SW480 (cell line): ENCODE data around the gene PAK6.

Experiments used
- DNase-seq: peaks from one replicate; pipeline ENCODE4 v3.0.0-alpha.2; 2016; ENCODE audit warnings: low spot score

The PAK6 gene

DNA sequence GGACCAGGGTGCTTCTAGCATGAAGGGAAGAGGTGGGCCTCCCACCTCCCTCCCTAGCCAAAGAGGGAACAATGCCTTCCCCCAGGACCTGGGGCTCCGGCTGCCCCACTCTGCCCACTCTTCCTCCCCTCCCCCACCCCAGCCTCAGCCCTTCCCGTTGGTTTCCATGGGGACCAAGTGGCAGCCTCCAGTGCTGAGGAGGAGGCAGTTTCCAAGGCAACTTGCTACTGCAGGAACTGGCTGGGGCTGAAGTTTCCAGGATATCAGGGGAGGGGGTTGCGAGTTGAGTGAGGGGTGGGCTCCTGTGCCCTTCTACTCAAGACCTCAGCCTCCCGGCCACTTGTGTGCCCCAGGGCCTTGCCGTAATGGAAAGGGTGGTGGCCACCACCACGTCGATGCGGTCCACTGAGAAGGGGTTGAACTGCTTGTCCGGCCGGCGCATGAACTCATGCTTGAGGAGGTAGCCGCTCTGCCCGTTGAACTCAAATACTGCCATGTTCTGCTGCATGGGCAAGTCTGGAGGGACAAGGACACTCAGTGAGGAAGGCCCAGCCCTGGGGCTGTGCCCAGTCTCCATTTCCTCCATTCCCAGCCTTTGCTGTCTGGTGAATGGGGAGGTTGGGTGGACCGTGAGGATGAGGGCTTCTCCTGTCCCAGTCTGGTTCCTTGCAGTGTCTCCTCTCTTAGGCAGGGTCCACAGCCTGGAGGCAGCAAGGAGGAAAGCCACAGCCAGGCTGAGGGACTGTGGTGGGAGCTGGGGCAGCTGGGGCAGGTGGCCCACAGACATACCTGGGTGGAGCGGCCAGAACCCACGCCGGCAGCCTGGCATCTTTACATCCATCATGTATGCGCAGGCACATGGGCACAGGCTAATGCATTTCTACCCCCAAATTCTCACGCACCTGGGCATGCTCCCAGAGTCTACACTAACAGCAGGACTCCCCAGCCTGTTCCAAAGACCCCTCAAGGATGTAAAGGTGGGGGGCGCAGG lies 55.3 kb downstream of the PAK6 start:
- no peak for DNase-seq

DNA sequence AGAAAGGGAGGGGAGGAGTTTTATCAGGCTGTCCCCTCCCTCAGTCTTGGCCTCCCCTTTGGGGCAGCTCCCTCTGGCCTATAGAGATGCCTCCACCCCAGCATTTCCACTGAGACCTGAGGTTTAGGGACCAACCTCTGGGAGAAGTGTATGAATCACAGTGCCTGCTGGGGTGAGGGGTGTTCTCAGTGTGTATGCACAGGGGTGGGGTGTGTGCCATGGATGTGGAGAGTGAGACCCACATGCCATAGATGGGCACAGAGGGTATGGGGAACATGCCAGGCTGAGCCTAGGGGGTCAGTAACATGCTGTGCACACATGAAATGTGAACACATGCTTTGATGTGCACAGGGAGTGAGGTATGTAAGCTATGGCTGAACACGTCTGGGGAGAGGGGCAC lies 56.4 kb downstream of the PAK6 start:
- no peak for DNase-seq

DNA sequence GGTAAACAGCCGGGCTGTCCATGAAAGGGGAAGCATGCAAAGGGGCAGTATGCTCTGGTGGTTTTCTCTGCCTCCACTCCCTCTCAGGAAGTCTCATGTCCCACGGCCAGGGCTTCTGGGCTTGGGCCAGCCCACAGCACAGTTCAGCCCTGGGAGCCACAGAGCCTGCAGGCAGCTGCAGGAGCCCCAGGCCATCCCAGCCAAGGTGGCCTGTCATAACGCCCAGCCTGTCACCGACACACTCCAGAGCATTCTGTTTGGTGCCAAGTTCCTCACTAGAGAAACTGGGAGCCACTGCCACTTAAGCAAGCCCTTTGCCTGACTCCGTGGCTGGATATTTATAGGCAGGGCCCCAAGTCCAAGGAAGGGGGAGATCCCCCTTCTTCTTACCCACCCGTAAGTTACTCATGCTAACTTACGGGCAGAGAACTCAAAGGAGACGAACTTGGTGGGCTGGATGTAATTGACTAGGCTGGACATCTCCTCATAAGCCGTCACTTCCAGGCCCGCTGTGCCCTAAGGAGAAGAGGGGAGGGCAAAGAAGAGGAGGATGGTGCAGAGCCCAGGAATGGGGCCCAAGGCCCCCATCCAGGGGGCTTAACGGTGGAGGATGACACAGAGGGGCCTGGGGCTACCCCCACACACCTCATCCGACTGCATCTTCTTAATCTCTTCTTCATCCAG lies 57.2 kb downstream of the PAK6 start:
- no peak for DNase-seq

DNA sequence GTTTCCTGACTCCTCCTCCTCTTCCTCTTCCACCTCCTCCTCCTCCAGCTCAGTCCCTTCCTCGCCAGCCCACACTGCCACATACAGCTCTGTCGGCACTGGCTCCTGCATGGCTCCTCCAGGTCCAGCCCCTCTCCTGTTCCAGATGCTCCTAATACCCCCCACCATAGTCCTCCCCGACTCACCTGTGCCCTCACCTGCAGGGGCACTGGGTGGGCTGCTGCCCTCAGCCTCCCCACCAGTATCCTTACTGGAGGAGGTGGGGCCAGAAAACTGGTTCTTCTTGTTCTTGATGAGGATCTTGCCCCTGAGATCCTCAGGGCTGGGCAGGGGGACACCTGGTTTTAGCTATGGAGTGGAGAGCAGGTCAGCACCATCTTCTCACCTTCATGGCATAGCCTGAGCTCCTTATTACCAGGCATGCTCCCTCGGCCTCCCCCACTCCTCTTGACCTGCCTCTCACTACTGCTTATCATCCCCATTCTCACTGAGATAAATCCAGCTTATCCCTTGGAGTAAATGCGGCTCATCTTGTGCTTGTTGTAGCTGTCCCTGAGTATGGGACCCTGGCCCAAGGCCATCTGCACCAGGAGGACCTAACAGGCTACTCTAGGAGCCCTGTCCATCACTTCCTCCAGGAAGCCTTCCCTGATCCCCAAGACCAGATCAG lies 57.8 kb downstream of the PAK6 start:
- DNase-seq = no peak

DNA sequence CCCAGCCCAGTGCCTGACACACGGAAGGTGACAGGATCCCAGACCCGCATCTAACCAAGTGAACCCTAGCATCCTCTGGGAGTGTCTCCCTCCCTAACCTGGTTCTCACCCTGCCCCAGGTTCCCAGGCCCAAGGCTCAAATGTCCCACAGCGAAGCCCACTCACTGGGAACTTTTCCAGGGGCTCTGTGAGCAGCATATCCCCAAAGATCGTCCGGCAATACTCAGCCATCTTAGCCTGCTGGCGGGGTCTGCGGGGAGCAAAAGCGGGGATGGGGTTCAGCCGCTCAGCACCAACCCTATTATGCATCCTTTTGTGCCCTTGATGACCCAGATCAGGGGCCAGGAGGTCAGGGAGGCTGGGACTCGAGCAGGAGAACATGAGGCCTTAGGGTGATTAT lies 58.5 kb downstream of the PAK6 start:
- DNase-seq = no peak

DNA sequence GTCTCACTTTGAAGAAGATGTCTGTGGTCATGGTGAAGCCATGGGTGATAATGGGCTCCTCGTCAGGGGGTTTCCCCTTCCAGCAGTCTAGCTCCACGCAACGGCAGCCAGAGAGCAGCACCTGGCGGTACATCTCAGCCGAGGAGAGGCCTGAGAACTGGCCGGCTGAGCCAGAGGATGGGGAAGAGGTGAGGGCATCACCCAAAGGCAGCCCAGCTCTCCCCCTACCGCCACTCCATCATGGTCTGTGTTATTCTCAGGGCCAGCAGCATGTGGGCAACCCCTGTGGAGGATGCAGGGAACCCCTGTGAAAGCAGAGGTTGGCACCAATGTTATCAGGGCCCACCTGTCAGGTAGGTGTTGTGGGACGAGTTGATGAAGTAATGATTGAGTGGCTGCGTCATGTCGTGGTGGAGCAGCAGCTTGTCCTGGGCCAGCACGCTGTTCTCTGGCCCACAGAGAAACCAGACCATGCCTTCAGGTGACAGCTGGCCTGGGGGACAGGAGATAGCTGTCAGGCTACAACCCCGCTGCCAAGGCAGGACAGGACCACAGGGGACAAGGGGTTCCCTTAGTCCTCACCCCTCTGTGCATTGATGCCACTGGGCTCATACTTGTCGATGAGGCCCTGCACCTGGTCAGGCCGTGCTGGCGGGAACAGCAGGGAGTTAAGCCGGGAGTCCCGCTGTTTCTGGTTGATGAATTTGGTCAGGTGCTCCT lies 59.5 kb downstream of the PAK6 start:
- DNase-seq = no peak

DNA sequence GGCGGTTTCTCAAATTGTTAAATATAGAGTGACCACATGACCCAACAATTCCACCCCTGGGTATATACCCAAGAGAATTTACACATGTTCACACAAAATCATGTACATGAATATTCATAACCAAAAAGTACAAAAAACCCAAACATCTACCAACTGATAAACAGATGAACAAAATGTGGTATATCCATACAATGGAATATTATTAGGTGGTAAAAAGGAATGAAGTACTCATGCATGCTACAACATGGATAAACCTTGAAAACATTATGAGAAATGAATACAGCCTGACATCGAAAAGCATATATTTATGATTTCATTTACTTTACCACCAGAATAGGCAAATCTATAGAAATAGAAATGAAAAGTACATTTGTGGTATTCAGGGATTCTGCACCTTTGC lies 61.5 kb downstream of the PAK6 start:
- no peak for DNase-seq

DNA sequence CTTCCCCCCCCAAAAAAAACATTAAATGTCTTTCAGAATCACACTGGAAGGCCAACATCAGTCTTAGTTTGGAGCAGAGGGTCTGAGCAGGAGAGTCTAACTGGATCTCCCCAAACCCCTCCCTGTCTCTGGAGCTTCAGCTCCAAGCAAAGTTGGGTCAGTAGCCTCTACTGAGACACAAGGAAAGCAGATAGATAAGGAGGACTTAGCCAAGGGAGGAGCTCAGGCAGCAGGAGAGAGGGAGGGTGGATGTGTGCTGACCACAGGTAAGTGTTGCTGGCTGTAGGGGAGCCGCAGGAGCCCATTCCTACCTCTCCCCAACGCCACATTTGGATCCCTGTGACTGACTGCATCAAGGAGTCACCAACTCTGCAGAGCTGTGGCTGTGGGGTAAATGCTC lies 61.9 kb downstream of the PAK6 start:
- no peak for DNase-seq

DNA sequence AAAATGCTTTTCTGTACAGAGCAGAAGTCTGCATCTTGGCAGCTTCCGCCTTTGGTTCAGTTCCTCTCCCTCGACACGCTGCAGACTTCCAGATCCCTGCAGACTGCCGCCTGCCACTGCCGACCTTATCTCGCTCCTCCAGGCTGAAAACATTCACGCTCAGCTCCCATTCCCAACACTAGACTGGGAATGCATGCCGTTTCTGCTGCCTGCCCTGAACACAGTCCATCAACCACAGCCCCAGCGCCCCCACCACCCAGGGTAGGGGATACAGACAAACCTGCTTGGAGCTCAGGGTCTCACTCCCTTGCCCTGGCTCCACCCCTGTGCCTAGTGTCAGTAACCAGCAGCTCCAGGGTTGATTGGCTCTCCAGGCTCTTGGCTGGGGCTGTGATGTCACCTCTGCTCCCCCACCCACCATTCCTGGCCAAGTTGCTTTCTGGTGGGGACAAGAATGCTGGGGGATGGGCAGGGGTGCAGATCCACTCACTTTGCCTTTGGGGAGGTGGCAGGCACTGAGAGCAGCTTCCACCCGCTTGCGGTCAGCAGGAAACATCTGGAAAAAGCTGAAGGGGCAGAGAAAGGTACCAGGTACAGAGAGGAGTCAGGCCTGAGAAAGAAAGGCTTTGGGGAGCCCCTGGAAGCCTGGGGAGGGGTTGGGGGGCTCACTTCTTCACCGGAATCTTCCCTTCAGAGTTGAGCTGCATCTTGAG lies 62.8 kb downstream of the PAK6 start:
- no peak for DNase-seq

DNA sequence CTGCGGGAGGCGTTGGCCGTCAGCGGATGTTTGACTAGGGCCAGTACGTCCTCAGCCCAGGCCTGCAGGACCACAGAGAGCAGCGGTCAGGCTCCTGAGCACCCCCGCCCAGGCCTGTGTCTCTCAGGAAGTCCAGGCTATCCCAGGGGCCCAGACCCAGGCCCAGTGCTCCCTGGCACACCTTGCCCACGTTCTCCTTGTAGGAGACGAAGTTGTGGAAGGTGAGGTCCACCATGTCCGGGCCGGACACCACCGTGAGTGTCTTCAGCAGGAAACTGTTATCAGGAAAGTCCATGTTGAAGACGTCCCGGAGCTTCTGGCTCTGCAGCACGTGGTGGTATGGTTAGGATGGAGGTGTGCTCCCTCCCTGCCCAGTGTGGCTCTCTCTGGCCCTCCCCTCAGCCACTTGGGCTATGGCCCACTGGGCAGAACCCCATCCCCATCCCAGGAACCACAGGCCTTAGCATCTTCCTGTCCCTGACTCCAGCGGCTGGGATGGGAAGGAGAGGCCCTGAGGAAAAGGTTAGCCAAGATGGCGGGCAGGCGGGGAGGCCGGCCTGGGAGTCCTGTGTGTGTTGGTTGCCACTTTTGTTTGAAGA lies 63.5 kb downstream of the PAK6 start:
- no peak for DNase-seq

DNA sequence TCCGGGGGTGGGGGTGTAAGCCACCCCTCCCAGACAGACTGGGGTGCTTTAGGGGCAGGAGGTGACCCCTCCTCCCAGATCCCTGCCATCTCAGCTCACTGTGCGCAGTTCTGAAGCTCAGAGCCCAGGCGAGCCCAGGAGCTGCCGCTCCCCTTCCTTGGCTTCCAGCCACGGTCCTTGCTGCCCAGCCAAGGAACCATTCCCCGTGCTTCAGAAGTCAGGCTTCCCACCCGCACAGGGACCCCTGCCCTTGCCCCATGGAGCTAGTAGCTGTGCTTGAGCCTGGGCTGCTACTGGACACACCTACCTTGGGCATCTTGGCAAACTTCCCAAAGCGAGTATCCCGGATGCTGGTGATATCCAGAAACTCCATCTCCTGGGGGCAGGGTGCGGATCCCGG lies 64.1 kb downstream of the PAK6 start:
- no peak for DNase-seq

DNA sequence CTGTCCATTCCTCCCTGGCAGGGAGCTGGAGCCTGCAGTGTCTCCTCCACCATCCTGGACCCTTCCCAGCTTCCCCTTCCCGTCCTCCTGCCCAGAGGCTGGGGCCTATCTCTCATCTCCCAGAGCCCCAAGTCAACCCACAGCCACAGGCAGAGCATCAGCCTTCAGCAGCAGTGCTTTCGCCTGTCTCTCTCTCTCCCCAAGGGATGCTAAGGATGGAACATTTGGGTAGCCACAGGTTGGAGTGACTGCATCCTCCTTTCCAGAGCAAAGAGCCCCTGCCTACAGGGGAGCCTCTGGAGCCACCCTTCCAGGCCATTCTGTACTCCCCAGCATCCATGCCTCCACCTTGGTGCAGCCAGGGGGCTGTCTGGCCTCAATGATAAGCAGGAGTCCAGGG lies 64.7 kb downstream of the PAK6 start:
- DNase-seq = no peak

DNA sequence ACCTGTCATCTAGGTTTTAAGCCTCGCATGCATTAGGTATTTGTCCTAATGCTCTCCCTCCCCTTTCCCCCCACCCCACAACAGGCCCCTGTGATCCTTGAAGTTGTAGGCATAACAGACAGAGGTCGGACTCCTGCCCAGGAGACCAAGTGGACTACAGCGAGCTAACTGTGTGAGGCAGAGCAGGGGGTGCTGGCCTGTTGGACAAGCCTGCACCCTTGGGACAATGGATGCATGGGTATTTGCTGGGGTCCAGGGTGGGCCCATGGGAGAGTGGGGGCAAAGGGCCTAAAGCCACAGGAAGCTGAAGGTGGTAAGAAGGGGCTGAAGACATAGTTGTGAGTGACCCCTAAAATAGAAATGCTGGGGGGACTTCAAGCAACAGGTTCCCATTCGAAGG lies 66.4 kb downstream of the PAK6 start:
- no peak for DNase-seq

DNA sequence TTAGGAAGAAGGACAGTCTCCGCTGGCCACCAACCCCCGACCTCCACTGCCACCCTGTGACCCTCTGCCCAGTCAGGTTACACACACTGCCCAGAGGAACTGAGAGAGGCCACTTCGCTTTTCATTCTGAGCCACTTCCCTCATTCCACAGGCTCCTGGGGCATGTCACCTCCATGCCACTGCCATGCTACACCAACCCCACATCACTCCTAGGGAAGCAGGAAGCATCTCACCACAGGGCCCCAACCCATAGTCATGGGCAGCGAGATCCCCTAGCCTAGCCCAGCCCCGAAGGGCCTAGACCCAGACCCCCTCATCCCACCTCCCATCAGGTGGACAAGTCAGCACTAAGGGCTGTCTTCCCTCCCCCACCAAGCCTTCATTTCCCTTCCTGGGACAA lies 67.5 kb downstream of the PAK6 start:
- no peak for DNase-seq

DNA sequence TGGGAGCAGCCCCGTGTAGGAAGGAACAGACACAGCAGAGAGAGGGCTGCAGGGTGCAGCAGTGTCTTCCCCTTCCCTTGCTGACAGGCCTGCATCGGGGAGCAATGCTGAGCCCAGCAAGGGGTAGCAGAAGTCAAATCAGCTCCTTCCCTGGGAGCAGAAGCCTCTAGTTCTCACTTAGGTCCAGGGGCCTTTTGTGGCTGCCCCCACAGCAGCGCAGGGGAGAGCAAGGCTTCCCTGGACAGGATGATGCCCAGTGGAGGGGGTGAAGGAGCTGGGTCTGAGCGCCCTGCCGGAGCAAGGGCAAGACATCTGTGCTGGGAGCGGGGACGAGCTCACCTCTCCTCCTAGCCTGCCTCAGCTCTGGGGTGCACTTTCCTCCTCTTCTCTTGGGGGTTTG lies 68.0 kb downstream of the PAK6 start:
- DNase-seq = no peak

DNA sequence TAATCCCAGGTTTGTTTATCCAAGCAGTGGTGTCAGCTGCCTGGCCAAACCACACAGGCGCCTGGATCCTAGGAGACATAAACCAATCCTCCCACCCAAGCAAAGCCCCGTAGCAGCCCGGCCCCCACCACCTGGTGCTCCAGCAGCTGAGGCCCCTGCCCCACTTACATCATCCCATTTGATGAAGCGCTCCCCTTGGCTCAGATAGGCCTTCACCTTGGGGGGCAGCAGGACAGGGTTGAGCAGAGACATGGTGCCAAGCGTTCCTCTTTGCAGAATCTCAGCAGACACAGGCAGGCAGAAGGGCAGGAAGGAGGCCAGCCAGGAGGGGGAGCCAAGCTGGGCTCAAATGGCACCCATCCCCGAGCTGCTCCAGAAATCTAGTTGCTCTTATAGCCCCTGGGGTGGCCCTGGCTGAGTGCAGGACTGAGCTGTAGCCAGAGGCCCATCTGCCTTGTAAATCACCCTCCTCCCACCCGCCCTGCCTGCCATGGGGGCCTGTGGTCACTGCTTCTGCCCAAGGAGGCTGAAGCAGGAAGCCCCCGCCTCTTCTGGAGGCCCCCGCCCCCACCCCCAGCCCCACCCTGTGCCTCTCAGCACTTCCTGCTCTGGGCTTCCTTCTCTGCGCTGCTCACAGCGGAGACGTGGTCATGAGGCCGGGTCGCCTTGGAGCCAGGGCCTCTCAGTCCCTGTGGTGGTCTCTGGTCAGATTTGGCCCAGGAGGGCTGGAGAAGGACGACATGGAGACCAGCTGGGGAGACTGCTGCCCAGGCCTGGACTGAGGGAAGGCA lies 68.8 kb downstream of the PAK6 start, which contains the start of gene PLCB2:
Gene PLCB2, minus strand, starts transcription at position 515 of the 791 bp plus-strand sequence. Its CDS starts 263 bp downstream, at position 252.
- DNase-seq = no peak

DNA sequence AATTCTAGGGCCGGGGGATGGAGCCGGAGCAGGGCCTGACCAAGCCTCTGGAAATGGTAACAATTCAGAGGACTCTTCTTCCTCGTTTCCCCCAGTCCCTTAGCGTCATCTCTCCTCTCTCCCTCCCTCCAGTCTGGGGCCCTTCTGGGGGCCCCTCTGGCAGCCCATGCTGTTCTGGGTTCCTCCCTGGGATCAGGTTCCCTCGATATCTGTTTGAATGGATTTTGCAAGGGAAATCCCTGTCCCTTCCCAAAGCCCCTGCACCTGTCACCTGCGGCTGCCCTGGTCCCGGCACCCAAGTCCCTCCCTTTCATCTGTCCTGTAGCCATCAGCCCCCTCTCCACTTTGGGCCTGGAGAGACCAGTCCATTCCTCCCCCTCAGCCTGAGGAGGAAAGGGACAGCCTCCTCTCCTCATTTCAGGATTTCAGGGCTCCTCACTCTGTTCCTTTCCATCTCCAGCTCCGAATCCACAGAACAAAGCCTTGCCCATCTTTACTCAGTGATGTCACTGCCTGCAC lies 70.5 kb downstream of the PAK6 start:
- DNase-seq = no peak

DNA sequence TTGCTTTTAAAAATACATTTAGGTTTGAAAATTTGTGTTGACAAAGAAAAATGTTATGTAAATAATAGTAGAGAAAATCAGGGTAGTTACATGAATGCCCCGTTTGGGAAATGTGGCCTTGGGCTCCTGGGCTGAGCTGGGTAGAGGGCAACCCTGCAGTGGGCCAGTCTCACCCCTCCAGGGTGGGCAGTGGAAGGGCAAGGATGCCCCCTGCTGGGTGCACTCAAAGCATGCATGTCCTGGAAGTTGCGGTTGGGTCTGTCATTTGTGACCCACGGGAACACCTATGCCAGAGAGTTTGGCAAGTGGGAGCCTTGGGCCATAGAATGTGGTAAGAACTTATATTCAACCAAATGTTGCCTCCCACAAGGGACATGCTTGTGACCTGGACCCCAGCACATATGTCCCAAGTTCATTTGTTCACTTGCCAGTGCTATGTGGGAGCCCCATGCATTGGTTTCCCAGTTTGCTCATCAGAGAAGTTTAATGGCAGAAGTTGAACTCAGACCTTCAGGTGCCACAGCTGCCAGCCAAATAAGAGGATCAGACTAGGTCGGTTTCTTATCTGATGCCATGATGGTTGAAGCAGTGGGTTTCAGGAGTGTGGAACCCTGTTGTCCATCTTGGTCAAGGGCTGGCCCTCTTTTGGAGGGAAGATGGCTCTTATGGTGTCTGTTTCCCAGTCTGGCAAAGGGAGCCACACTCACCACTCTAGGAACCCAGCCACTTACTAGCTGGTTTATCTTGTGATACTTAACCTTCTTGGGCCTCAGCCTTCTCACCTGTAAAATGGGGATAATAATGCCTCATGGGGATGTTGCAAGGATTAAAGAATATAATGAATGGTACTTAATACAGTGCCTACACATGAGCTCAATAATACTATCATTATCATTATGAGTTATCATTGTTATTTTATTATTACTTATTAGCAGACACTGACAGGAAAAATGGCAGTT lies 71.4 kb downstream of the PAK6 start:
- peak; percentile 29 for DNase-seq

DNA sequence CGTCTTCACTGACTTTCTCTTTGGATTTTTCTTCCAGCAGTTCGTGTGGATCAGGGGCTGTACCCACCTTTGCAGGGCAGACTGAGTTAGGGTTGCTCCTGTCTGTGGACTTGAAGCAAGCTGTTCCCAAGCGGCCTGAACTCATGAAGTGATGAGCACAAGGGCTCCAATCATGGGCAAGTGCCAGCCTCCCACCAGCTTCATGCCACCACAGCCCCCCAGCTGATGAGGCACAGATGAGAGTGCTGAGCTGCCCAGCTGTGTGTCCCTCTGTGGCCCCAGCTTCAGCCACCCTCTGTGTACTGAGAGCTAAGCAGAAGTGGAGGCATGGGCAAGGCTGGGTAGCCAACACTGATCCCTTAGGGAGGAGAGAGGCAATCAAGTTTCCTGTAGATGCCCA lies 72.1 kb downstream of the PAK6 start:
- no peak for DNase-seq
